MCF 10A (cell line): Measurements from ENCODE around the gene CDK18. TPM values are rescaled to one million over a fixed set of nuclear protein-coding genes. Genes with fewer than 3 reads are reported as not detected.

Experiments used
- BruUV-seq: library from RNA; stranded (reverse); fragments of 400-500 nt; replicated peaks from 2 replicates; lab custom pipeline; 2021; lab: Mats Ljungman, UMichigan
- CTCF ChIA-PET: fragments of 300-600 bp; sonication (Branson Sonifier 250); formaldehyde crosslinking; extraction: SDS; loops from one replicate; lab custom pipeline; 2021; ENCODE audit warnings: antibody characterized with exemption, inconsistent platforms; lab: Yijun Ruan, JAX
- POLR2A ChIA-PET: fragments of 300-600, 350-650 bp; sonication (Branson Sonifier 250); formaldehyde crosslinking; extraction: SDS; loops from one replicate; lab custom pipeline; 2020; ENCODE audit warnings: antibody characterized with exemption, inconsistent platforms; lab: Yijun Ruan, JAX
- DNase-seq: peaks from one replicate; pipeline ENCODE4 v3.0.0-alpha.2; 2018; ENCODE audit not compliant: unreplicated experiment
- H3K27ac Mint-ChIP-seq: one replicate; pipeline ENCODE4 v1.8.0; 2022; ENCODE audit warnings: mild to moderate bottlenecking, low read depth, mixed read lengths; ENCODE audit not compliant: unreplicated experiment
- H3K27me3 Mint-ChIP-seq: one replicate; pipeline ENCODE4 v1.8.0; 2022; ENCODE audit warnings: mixed read lengths; ENCODE audit not compliant: insufficient read depth, unreplicated experiment
- H3K36me3 Mint-ChIP-seq: one replicate; pipeline ENCODE4 v1.8.0; 2022; ENCODE audit warnings: mild to moderate bottlenecking, moderate library complexity, mixed read lengths; ENCODE audit not compliant: insufficient read depth, unreplicated experiment
- H3K4me1 Mint-ChIP-seq: one replicate; pipeline ENCODE4 v1.8.0; 2022; ENCODE audit warnings: mixed read lengths; ENCODE audit not compliant: insufficient read depth, unreplicated experiment
- H3K4me3 Mint-ChIP-seq: one replicate; pipeline ENCODE4 v1.8.0; 2022; ENCODE audit warnings: mild to moderate bottlenecking, moderate library complexity, mixed read lengths; ENCODE audit not compliant: unreplicated experiment
- H3K9me3 Mint-ChIP-seq: one replicate; pipeline ENCODE4 v1.8.0; 2022; ENCODE audit warnings: mixed read lengths; ENCODE audit not compliant: unreplicated experiment
- intact Hi-C: fragments of 100-400 bp; cut with micrococcal nuclease; formaldehyde crosslinking; loops from 2 replicates; pipeline ENCODE4 v1.14.1; 2022
- total RNA-seq: library from RNA; stranded (reverse); gene quantifications from 2 replicates; pipeline ENCODE4 v1.2.3, GENCODE V29; 2022
- TF ChIP-seq, protein P1 (sequence below): fragments of 200-600 bp; IDR thresholded peaks from one replicate; pipeline ENCODE4 v1.8.0; 2022; ENCODE audit warnings: antibody characterized with exemption, mild to moderate bottlenecking; ENCODE audit not compliant: unreplicated experiment

The CDK18 gene
- total RNA-seq, 1 experiment from 2014 or later = 6.8 TPM

- no peak overlapping the region for H3K27ac Mint-ChIP-seq
- H3K9me3 Mint-ChIP-seq = peaks cover 7% of the 10 kb centered on the region
- no peaks in the 10 kb centered on the region for H3K36me3 Mint-ChIP-seq
- DNase-seq = no peak
- BruUV-seq = no TSS peak
- POLR2A ChIA-PET = no interaction called here
- H3K4me3 Mint-ChIP-seq = no peak overlapping the region
- TF ChIP-seq, protein P1, sequence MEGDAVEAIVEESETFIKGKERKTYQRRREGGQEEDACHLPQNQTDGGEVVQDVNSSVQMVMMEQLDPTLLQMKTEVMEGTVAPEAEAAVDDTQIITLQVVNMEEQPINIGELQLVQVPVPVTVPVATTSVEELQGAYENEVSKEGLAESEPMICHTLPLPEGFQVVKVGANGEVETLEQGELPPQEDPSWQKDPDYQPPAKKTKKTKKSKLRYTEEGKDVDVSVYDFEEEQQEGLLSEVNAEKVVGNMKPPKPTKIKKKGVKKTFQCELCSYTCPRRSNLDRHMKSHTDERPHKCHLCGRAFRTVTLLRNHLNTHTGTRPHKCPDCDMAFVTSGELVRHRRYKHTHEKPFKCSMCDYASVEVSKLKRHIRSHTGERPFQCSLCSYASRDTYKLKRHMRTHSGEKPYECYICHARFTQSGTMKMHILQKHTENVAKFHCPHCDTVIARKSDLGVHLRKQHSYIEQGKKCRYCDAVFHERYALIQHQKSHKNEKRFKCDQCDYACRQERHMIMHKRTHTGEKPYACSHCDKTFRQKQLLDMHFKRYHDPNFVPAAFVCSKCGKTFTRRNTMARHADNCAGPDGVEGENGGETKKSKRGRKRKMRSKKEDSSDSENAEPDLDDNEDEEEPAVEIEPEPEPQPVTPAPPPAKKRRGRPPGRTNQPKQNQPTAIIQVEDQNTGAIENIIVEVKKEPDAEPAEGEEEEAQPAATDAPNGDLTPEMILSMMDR = no peak
- intact Hi-C loops = no loop called here
- H3K4me1 Mint-ChIP-seq = peaks cover 9% of the 10 kb centered on the region
- H3K27me3 Mint-ChIP-seq = peaks cover 45% of the 10 kb centered on the region
- CTCF ChIA-PET = interaction anchor here (0.6 to 8.8 kb wide), 6 partner anchors 14 to 620 kb away, joined by 3 to 131 read pairs (median 4); partner anchors contain the start of gene LEMD1
These were observed 31.6 kb upstream of the CDK18 start for GRCh38 chr1:205472737-205473441.

DNA sequence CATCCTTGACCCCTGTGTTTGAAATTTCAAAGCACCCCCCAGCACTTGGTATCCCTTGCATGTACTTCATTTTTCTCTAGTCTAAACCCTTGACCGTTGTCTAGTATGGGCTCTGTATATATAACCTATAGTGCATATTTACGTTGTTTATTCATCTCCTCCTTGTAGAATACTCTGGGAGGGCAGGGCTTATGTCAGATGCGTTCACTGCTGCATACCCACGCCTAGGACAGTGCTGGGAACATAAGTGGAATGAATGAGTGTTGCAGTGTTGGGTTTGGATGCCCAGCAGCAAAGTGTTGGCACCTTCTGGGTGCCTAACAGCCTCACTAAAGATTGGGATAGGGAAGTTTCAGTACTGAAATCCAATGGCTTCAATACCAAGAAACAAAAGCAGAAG lies 31.0 kb upstream of the CDK18 start:
- no peak overlapping the region for H3K27ac Mint-ChIP-seq
- peaks cover 7% of the 10 kb centered on the region for H3K9me3 Mint-ChIP-seq
- intact Hi-C loops = no loop called here
- H3K36me3 Mint-ChIP-seq = no peaks in the 10 kb centered on the region
- POLR2A ChIA-PET = no interaction called here
- TF ChIP-seq, protein P1 = no peak
- H3K4me1 Mint-ChIP-seq = peaks cover 15% of the 10 kb centered on the region
- H3K4me3 Mint-ChIP-seq = no peak overlapping the region
- CTCF ChIA-PET = interaction anchor here (0.6 to 8.8 kb wide), 7 partner anchors 14 to 621 kb away, joined by 3 to 131 read pairs (median 4); partner anchors contain the start of gene LEMD1
- no peak for DNase-seq
- BruUV-seq = no TSS peak
- peaks cover 39% of the 10 kb centered on the region for H3K27me3 Mint-ChIP-seq

GRCh38 chr1:205473966-205474365 lies 30.5 kb upstream of the CDK18 start:
- ChIA-PET CTCF (interaction anchor here (0.6 to 8.8 kb wide), 11 partner anchors 13 to 237 kb away, joined by 3 to 131 read pairs (median 8); partner anchors contain the start of gene LEMD1), POLR2A (interaction anchor here (0.7 kb wide), 1 partner anchor 1551 kb away, joined by 3 read pairs; no protein-coding TSS in a partner anchor)
- no peaks in the 10 kb centered on the region for H3K36me3 Mint-ChIP-seq
- H3K27me3 Mint-ChIP-seq = peaks cover 34% of the 10 kb centered on the region
- H3K9me3 Mint-ChIP-seq = peaks cover 7% of the 10 kb centered on the region
- TF ChIP-seq, protein P1 = no peak
- no peak for DNase-seq
- peaks cover 15% of the 10 kb centered on the region for H3K4me1 Mint-ChIP-seq
- no peak overlapping the region for H3K4me3 Mint-ChIP-seq
- no peak overlapping the region for H3K27ac Mint-ChIP-seq
- intact Hi-C loops = no loop called here
- BruUV-seq = no TSS peak

DNA sequence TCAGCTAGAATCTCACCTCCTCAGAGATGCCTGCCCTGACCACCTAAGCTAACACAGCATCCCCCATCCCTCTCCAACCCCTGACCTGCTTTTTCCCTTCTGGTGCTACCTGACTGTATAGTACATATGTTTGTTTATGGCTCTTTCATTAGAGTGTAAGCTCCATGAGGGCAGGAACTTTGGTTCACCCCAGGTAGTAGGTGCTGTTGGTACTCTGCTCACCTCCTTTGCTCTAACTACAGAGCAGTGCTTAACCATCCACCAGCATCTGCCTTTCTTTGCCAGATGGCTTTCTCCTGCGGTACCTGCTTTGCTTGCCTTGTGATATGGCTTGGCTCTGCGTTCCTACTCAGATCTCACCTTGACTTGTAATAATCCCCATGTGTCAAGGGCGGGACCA lies 29.9 kb upstream of the CDK18 start:
- H3K36me3 Mint-ChIP-seq = no peaks in the 10 kb centered on the region
- H3K9me3 Mint-ChIP-seq = peaks cover 7% of the 10 kb centered on the region
- no peak overlapping the region for H3K4me3 Mint-ChIP-seq
- H3K27ac Mint-ChIP-seq = no peak overlapping the region
- no TSS peak for BruUV-seq
- CTCF ChIA-PET = interaction anchor here (0.6 to 8.8 kb wide), 13 partner anchors 13 to 237 kb away, joined by 3 to 131 read pairs (median 8); partner anchors contain the start of gene LEMD1
- POLR2A ChIA-PET = interaction anchor here (0.7 to 2.2 kb wide), 5 partner anchors 12 to 1551 kb away, joined by 3 to 9 read pairs (median 4); no protein-coding TSS in a partner anchor
- intact Hi-C loops = no loop called here
- peaks cover 28% of the 10 kb centered on the region for H3K27me3 Mint-ChIP-seq
- DNase-seq = no peak
- TF ChIP-seq, protein P1 = no peak
- peaks cover 15% of the 10 kb centered on the region for H3K4me1 Mint-ChIP-seq
